DND-41 (cell line): ENCODE measurements around the gene FCHO2.

Source experiments
- ATAC-seq: fragments of 200-7000 bp; cut with Tn5 transposase; 3 replicates; pipeline ENCODE4 v1.9.1; 2021; ENCODE audit warnings: low read depth; ENCODE audit not compliant: insufficient read depth
- DNase-seq: peaks from one replicate; pipeline ENCODE4 v3.0.0-alpha.2; 2020
- H2AFZ ChIP-seq: 2 replicates; pipeline ENCODE4 v1.6.0; 2012; ENCODE audit warnings: low read depth, low read length
- H3K27ac ChIP-seq: 2 replicates; pipeline ENCODE4 v1.5.1; 2012; ENCODE audit warnings: low read length, inconsistent platforms
- H3K27me3 ChIP-seq: fragments of 200-600 bp; sonication (generic); 2 replicates; pipeline ENCODE4 v1.6.0; 2012; ENCODE audit warnings: low read length, mild to moderate bottlenecking, inconsistent platforms; ENCODE audit not compliant: insufficient read depth, poor library complexity
- H3K36me3 ChIP-seq: 2 replicates; pipeline ENCODE4 v1.5.1; 2012; ENCODE audit warnings: low read length, inconsistent platforms; ENCODE audit not compliant: insufficient read depth
- H3K4me1 ChIP-seq: 2 replicates; pipeline ENCODE4 v1.5.1; 2012; ENCODE audit warnings: mild to moderate bottlenecking, low read length; ENCODE audit not compliant: insufficient read depth
- H3K4me2 ChIP-seq: 2 replicates; pipeline ENCODE4 v1.6.0; 2012; ENCODE audit warnings: mild to moderate bottlenecking, moderate library complexity, low read length, inconsistent platforms; ENCODE audit not compliant: insufficient read depth
- H3K4me3 ChIP-seq, 2 experiments: fragments of 200-600 bp in 1 of 2; shearing (Covaris generic) in 1 of 2; 2 replicates each; pipeline ENCODE4 v1.5.1; 2012 to 2016; ENCODE audit warnings: inconsistent platforms in 2 of 2, low read length in 2 of 2, mild to moderate bottlenecking in 2 of 2, low read depth in 1 of 2, moderate library complexity in 1 of 2
- H3K79me2 ChIP-seq: 2 replicates; pipeline ENCODE4 v1.6.0; 2012; ENCODE audit warnings: low read length, inconsistent platforms; ENCODE audit not compliant: insufficient read depth
- H3K9ac ChIP-seq: 2 replicates; pipeline ENCODE4 v1.6.0; 2012; ENCODE audit warnings: low read depth, mild to moderate bottlenecking, inconsistent platforms, low read length, moderate library complexity
- H3K9me3 ChIP-seq: 2 replicates; pipeline ENCODE4 v1.5.1; 2012; ENCODE audit warnings: low read length, moderate library complexity, mild to moderate bottlenecking, inconsistent platforms; ENCODE audit not compliant: insufficient read depth, severe bottlenecking
- H4K20me1 ChIP-seq: 2 replicates; pipeline ENCODE4 v1.6.0; 2012; ENCODE audit warnings: low read length; ENCODE audit not compliant: insufficient read depth
- CTCF ChIP-seq: IDR thresholded peaks from 2 replicates; pipeline ENCODE4 v1.5.1; 2012; ENCODE audit warnings: borderline replicate concordance, low read length, moderate library complexity, mild to moderate bottlenecking; ENCODE audit not compliant: poor library complexity, severe bottlenecking; ENCODE audit errors: extremely low read depth
- EZH2 ChIP-seq: IDR thresholded peaks from 3 replicates; pipeline ENCODE4 v1.6.1; 2012; ENCODE audit warnings: borderline replicate concordance, low read depth, mild to moderate bottlenecking, moderate library complexity, low read length, inconsistent platforms; ENCODE audit not compliant: severe bottlenecking

Gene FCHO2

DNA sequence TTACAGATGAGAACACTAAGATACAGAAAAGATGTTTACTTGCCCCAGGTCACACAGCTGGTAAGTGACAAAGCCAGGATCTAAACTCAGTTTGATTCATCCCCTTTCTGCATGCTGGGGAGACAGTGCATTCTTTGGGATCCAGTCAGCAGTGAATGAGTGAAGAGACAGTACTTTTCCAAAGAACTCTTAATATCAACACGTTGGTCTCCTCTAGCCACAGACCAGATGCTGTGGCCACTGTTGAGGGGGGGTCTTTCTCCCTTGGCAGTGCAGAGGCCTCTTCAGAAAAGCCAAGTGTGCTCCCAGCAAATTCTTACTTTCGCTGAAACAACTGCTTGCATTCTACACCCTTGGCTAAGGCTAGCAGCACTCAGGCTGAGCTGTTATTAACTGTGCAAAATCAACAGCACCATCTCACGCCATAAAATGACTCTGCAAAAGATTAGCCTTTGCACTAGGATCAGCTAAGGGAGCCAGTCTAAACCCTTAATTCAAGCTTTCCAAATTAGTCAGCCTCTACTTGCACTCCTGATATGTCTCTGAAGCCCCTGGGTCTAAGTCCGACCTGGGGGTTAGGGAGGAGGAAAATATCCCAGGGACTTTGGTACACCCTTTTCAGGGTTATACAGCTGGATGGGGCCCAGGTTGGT lies 159.7 kb downstream of the FCHO2 start:
- no peak for ATAC-seq
- Histone ChIP-seq H4K20me1 (no peaks in the 10 kb centered on the region), H2AFZ (no peak overlapping the region), H3K9ac (no peak overlapping the region), H3K4me2 (no peak overlapping the region), H3K79me2 (no peaks in the 10 kb centered on the region), H3K4me1 (no peaks in the 10 kb centered on the region), H3K9me3 (no peaks in the 10 kb centered on the region), H3K27ac (no peak overlapping the region), H3K4me3 (no peak overlapping the region), H3K36me3 (no peaks in the 10 kb centered on the region), H3K27me3 (peaks cover 3% of the 10 kb centered on the region)
- no peak for DNase-seq
- TF ChIP-seq CTCF (no peak), EZH2 (no peak)

DNA sequence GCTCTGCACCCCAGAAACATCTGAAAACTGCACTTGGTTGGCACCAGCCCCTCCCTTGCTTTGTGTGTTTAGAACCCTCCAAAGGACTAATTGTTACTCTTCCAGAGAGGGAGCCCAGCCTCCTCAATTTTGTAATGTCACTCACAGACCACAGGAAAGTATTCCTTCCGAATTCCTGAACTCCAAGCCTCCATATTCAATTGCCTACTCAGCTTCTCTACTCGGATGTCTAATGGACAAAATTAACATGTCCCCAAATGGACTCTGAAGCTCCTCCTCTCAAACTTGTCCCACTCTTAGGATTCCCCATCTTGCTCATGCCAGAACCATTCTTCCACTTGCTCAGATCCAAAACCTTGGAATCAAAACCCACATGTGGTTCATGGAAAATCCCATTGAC lies 160.7 kb downstream of the FCHO2 start:
- H3K4me3 ChIP-seq: no peak overlapping the region
- no peak overlapping the region for H3K4me2 ChIP-seq
- no peak for TF ChIP-seq CTCF
- TF ChIP-seq EZH2: no peak
- H3K9me3 ChIP-seq: no peaks in the 10 kb centered on the region
- H3K4me1 ChIP-seq: no peaks in the 10 kb centered on the region
- H3K27ac ChIP-seq: no peak overlapping the region
- DNase-seq: no peak
- H3K9ac ChIP-seq: no peak overlapping the region
- peaks cover 3% of the 10 kb centered on the region for H3K27me3 ChIP-seq
- H4K20me1 ChIP-seq: no peaks in the 10 kb centered on the region
- H3K79me2 ChIP-seq: no peaks in the 10 kb centered on the region
- H2AFZ ChIP-seq: no peak overlapping the region
- no peak for ATAC-seq
- H3K36me3 ChIP-seq: no peaks in the 10 kb centered on the region

GRCh38 chr5:73117088-73117740 lies 161.4 kb downstream of the FCHO2 start:
- Histone ChIP-seq H4K20me1 (no peaks in the 10 kb centered on the region), H3K4me2 (no peak overlapping the region), H3K4me1 (no peaks in the 10 kb centered on the region), H3K36me3 (no peaks in the 10 kb centered on the region), H3K79me2 (no peaks in the 10 kb centered on the region), H3K27ac (no peak overlapping the region), H2AFZ (no peak overlapping the region), H3K27me3 (peaks cover 3% of the 10 kb centered on the region), H3K9ac (no peak overlapping the region), H3K4me3 (no peak overlapping the region), H3K9me3 (no peaks in the 10 kb centered on the region)
- TF ChIP-seq EZH2: no peak
- TF ChIP-seq CTCF: no peak
- ATAC-seq: no peak
- no peak for DNase-seq
